GM18499 (cell line): ENCODE measurements around the gene CYP3A5.
"Not testable (repeated sequence)": the region's sequence is repeated elsewhere in the genome, so short reads cannot be mapped to it uniquely, and the experiment has no call there.

Source experiments
- ATAC-seq: cut with Tn5 transposase; IDR thresholded peaks from one replicate; pipeline ENCODE4 v1.9.1; 2021; ENCODE audit warnings: moderate number of reproducible peaks; ENCODE audit not compliant: insufficient read depth, unreplicated experiment

The CYP3A5 gene

DNA sequence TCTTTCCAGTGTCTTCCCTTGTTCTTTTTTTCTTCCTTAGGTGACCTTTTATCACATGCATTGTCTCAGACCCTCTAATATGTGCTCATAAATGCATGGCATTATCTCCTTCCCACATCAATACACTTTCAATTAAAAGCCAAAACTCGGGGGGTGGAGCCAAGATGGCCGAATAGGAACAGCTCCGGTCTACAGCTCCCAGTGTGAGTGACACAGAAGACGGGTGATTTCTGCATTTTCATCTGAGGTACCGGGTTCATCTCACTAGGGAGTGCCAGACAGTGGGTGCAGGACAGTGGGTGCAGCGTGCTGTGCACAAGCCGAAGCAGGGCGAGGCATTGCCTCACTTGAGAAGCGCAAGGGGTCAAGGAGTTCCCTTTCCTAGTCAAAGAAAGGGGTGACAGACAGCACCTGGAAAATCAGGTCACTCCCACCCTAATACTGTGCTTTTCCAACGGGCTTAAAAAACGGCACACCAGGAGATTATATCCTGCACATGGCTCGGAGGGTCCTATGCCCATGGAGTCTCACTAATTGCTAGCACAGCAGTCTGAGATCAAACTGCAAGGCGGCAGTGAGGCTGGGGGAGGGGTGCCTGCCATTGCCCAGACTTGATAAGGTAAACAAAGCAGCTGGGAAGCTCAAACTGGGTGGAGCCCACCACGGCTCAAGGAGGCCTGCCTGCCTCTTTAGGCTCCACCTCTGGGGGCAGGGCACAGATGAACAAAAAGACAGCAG lies 6.2 kb upstream of the CYP3A5 start:
- not testable (repeated sequence) for ATAC-seq

DNA sequence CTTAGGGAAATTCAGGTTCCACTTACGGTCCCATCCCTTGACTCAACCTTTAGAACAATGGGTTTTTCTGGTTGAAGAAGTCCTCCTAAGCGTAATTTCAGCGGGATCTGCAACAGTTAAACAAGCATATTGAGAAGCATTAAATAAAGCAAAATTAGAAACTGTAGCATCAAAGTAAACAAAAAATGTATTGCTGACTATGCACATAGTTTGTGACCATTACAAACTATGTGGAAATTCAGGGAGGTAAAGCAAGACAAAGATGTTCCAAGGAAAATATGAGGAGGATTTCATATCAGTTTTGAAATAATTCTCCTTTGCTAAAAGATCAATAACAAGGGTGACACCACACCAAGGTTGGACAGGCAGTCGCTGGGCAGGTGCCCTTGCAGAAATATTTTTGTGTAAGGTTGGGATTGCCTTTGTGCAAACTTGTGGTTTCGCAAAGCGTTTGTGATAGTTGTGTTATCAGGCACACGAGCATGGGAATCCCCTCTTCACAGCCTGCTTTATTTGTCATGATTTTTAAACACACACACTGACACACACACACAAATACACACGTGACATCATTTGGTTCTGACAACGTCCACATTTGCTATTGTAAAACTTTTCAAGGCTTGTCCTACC lies 5.4 kb upstream of the CYP3A5 start:
- ATAC-seq = no peak

DNA sequence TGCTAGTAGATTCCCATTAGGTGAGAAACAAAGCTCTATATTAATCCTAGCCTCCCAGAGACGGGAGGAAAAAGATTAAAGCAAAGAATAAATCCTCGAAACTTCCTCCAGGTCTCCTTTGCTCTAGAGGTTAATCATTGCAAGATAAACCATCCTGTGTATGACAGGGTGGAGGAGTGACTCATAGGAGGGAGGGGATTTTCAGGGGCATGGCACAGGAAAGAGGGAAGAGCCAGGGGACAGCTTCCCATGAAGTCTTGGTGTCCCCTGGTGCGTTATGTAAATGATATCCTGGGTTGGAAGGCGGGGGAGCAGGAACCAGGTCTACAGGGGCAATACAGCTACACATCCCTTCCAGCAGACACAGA lies 780 bp downstream of the CYP3A5 start:
- no peak for ATAC-seq

- ATAC-seq = no peak
Observed at GRCh38 chr7:99677648-99678045, 2.1 kb downstream of the CYP3A5 start.

- no peak for ATAC-seq
Observed at GRCh38 chr7:99677013-99677647, 2.7 kb downstream of the CYP3A5 start.

- ATAC-seq = no peak
Observed at GRCh38 chr7:99674995-99675742, 4.6 kb downstream of the CYP3A5 start.

- no peak for ATAC-seq
Observed at GRCh38 chr7:99672573-99672972, 7.2 kb downstream of the CYP3A5 start.

GRCh38 chr7:99669782-99670181 lies 10.0 kb downstream of the CYP3A5 start:
- ATAC-seq = no peak

DNA sequence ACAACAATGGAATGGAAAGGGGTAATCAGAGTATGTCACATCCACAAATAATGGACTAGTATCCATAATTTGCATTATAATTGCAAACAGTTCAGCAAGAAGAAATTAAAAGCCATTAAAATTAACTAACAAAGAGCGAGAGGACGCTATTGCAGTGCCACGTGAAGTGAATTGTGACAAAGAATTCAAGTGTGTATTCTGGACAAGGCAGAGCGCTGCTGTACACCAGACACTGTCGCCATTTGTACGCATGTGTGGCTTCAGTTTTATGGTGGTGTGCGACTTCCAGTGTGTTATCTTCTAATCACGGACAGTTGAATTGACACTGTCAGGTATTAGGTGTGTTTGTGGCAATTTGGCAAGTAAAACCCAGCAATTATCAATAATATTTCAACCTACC lies 11.3 kb downstream of the CYP3A5 start:
- ATAC-seq = no peak

DNA sequence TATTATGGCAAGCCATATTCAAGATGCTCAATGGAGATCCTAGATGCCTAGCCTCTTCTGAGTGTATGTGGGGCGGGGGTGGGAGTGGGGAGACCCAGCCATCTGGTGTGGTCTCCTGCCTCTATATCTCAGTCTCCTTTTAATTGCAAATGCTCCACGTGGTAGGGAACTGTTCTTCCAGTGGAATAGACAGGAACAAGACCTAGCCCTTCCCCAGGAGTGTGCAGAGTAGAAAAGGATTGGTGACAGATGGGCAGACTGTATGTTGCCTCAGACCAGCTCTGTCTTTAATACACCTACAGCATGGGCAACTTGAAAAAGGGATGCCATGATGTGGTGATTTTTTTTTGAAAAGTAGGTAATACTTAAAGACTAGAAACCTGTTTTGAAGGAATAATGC lies 12.6 kb downstream of the CYP3A5 start:
- no peak for ATAC-seq

DNA sequence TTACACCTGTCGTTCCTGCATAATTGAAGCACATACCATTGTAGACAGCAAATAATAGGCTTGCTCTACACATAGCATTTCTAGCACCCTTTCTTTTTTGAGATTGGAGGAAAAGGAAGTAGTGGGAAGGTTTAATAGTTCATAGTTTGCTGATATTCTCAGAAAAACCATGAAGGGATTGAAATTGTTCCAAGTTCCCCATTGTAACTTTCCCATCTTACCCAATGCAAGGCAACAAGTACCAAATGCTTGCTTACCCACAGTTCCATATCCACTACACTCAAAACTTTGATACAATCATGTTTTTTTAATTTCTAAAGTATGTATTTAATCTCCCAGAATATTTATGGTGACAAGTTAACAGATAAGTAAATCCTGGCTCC lies 13.8 kb downstream of the CYP3A5 start:
- ATAC-seq = no peak

DNA sequence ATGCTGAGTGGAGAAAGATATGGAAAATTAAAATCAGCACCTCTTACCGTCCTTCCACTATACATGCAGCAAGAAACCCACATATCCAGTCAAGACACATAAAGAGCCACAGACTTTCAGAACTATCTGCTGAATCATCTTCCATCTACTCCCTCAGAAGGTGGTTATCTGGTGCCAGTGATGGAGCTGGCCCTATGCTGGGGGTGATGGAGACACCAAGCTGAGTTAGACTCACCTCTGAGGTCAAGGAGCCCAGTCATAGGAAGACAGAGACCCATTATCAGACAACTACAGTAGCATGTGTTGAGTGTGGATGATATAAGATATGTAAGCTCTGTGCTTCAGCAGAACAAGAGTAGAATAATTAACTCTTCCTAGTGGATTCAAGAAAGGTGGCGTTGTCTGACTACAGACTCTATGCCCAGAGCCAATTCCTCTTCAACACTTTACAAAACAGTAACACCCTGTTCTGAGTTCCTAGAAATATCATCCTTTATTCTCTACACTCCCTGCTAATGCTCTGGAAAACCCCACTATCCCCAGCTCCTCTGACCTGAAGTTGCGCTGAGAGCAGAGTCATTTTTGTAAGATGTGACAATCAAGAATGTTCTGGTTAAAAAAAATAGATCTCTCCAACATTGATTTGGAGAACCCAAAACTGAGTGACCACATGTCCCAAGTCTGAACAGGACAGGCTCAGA lies 14.3 kb downstream of the CYP3A5 start:
- no peak for ATAC-seq

GRCh38 chr7:99657879-99658278 lies 21.9 kb downstream of the CYP3A5 start:
- ATAC-seq = not testable (repeated sequence)

GRCh38 chr7:99654626-99655025 lies 25.2 kb downstream of the CYP3A5 start:
- ATAC-seq = not testable (repeated sequence)

DNA sequence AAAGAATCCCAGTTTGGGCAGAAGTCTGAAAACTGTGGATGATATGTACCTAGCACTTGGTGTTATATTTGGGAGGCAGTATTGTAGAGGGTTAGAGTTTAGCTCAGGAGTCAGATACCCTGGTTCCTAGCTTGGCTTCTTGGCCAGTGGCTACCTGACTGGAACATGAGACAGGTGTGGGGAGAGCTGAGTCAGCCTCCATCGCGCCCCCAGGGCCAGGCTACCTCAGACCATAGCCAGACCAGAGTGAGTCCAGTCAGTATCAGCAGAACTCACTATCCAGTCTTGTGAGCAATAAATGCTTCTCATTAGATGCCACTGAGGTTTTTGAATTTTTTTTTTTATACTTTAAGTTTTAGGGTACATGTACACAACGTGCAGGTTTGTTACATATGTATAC lies 26.0 kb downstream of the CYP3A5 start:
- ATAC-seq = no peak

- not testable (repeated sequence) for ATAC-seq
Observed at GRCh38 chr7:99653269-99653668, 26.5 kb downstream of the CYP3A5 start.

GRCh38 chr7:99652671-99653070 lies 27.1 kb downstream of the CYP3A5 start:
- no peak for ATAC-seq

- ATAC-seq = no peak
Observed at GRCh38 chr7:99651290-99651689, 28.5 kb downstream of the CYP3A5 start.

- ATAC-seq = no peak
Observed at GRCh38 chr7:99648843-99649242, 31.0 kb downstream of the CYP3A5 start.

- no peak for ATAC-seq
Observed at GRCh38 chr7:99645590-99645989, 34.2 kb downstream of the CYP3A5 start.
